ENCODE measurements around the gene ZSCAN21.

- TF ChIP-seq POLR2A (IDR thresholded peaks at IDR 0.05; ENCODE audit: low read length) (no peak), GATA1 (IDR thresholded peaks at IDR 0.05; ENCODE audit: low read depth, low read length) (no peak)
These were observed 28.3 kb upstream of the ZSCAN21 start for GRCh38 chr7:100021297-100021696.
